HG02588 (cell line): ENCODE data around the gene PDIA5.

Experiments used
- ATAC-seq: cut with Tn5 transposase; IDR thresholded peaks from one replicate; pipeline ENCODE4 v1.9.1; 2021; ENCODE audit warnings: mild to moderate bottlenecking, moderate library complexity; ENCODE audit not compliant: unreplicated experiment

PDIA5 gene

GRCh38 chr3:123159926-123160635, 93.3 kb downstream of the PDIA5 start:
- no peak for ATAC-seq

GRCh38 chr3:123161167-123161566, 94.3 kb downstream of the PDIA5 start:
- no peak for ATAC-seq

GRCh38 chr3:123163141-123163540, 96.3 kb downstream of the PDIA5 start:
- no peak for ATAC-seq

GRCh38 chr3:123165163-123165562, 98.3 kb downstream of the PDIA5 start:
- no peak for ATAC-seq

GRCh38 chr3:123167686-123168085, 100.9 kb downstream of the PDIA5 start:
- no peak for ATAC-seq

- no peak for ATAC-seq
Observed at GRCh38 chr3:123168122-123168521, 101.3 kb downstream of the PDIA5 start.

GRCh38 chr3:123168605-123169004, 101.8 kb downstream of the PDIA5 start:
- ATAC-seq: no peak

GRCh38 chr3:123169492-123169929, 102.7 kb downstream of the PDIA5 start:
- no peak for ATAC-seq

- ATAC-seq: no peak
Observed at GRCh38 chr3:123169930-123170329, 103.1 kb downstream of the PDIA5 start.

- ATAC-seq: no peak
Observed at GRCh38 chr3:123180791-123181190, 114.0 kb downstream of the PDIA5 start.

- no peak for ATAC-seq
Observed at GRCh38 chr3:123186695-123187094, 119.9 kb downstream of the PDIA5 start.

GRCh38 chr3:123188058-123188457, 121.2 kb downstream of the PDIA5 start:
- ATAC-seq: no peak

GRCh38 chr3:123193448-123194101, 126.8 kb downstream of the PDIA5 start:
- ATAC-seq: no peak

- ATAC-seq: no peak
Observed at GRCh38 chr3:123194552-123194951, 127.7 kb downstream of the PDIA5 start.

GRCh38 chr3:123198372-123198771, 131.5 kb downstream of the PDIA5 start:
- ATAC-seq: no peak

GRCh38 chr3:123201223-123201556, 134.4 kb downstream of the PDIA5 start:
- ATAC-seq: no peak

- ATAC-seq: peak; percentile 99
Observed at GRCh38 chr3:123201557-123202427, 135.0 kb downstream of the PDIA5 start, which contains the start of gene SEC22A. TSS of gene SEC22A (plus strand) at chr3:123201943. CDS start at chr3:123209218, 7,275 bp downstream.

GRCh38 chr3:123202451-123202850, 135.6 kb downstream of the PDIA5 start:
- no peak for ATAC-seq
